Upper lobe of right lung (tissue), 1 donor: ENCODE data around the gene ZNF530. TPM values are rescaled to one million over a fixed set of nuclear protein-coding genes. Genes with fewer than 3 reads are reported as not detected.

Source experiments
- ATAC-seq: fragments of 200-7000 bp; cut with Tn5 transposase; one replicate; pipeline ENCODE4 v1.9.1; 2020; ENCODE audit warnings: mild to moderate bottlenecking, moderate library complexity
- DNase-seq: peaks from one replicate; pipeline ENCODE4 v3.0.0-alpha.2; 2020
- H3K27ac ChIP-seq: fragments of 200-600 bp; one replicate; pipeline ENCODE4 v1.8.0; 2022
- H3K27me3 ChIP-seq: fragments of 200-600 bp; one replicate; pipeline ENCODE4 v1.8.0; 2022; ENCODE audit warnings: mild to moderate bottlenecking
- H3K36me3 ChIP-seq: fragments of 200-600 bp; one replicate; pipeline ENCODE4 v1.8.0; 2022
- H3K4me1 ChIP-seq: fragments of 200-600 bp; one replicate; pipeline ENCODE4 v1.8.0; 2022
- H3K4me3 ChIP-seq: fragments of 200-600 bp; one replicate; pipeline ENCODE4 v1.8.0; 2022; ENCODE audit warnings: mild to moderate bottlenecking
- H3K9me3 ChIP-seq: fragments of 200-600 bp; one replicate; pipeline ENCODE4 v1.8.0; 2022
- CTCF ChIP-seq: fragments of 200-600 bp; IDR thresholded peaks from one replicate; pipeline ENCODE4 v1.8.0; 2022; ENCODE audit warnings: antibody characterized with exemption
- intact Hi-C: fragments of 100-400 bp; cut with DNase I; formaldehyde crosslinking; loops from one replicate; pipeline ENCODE4 v1.11.0; 2022
- total RNA-seq: library from RNA; stranded (reverse); fragmentation: NEBNext Ultra II Directional; extraction: Animal tissue kit (Norgen Biotek cat#: 25700); gene quantifications from one replicate; pipeline ENCODE4 v1.2.1, GENCODE V29; 2021
- donor health status: DM: no; HTN: yes; CAD: no; lungs with severe emphysema.

ZNF530 gene
- total RNA-seq, 1 donor from 2014 or later = 2.9 TPM

GRCh38 chr19:57615346-57615745, 15.7 kb downstream of the ZNF530 start:
- Histone ChIP-seq H3K27me3 (no peaks in the 10 kb centered on the region), H3K36me3 (peaks cover 32% of the 10 kb centered on the region), H3K9me3 (peaks cover 61% of the 10 kb centered on the region), H3K27ac (no peak overlapping the region), H3K4me3 (peak overlapping the region; percentile 100), H3K4me1 (no peaks in the 10 kb centered on the region)
- TF ChIP-seq CTCF = no peak
- no peak for DNase-seq
- no peak for ATAC-seq
- intact Hi-C loops = no loop called here

- no peak for ATAC-seq
- intact Hi-C loops = no loop called here
- H3K36me3 ChIP-seq = peaks cover 42% of the 10 kb centered on the region
- no peak for TF ChIP-seq CTCF
- H3K4me1 ChIP-seq = no peaks in the 10 kb centered on the region
- no peak overlapping the region for H3K4me3 ChIP-seq
- no peaks in the 10 kb centered on the region for H3K27me3 ChIP-seq
- no peak overlapping the region for H3K27ac ChIP-seq
- peaks cover 97% of the 10 kb centered on the region for H3K9me3 ChIP-seq
- no peak for DNase-seq
Observed at GRCh38 chr19:57620673-57621348, 21.1 kb downstream of the ZNF530 start.

- TF ChIP-seq CTCF = no peak
- Histone ChIP-seq H3K4me3 (no peak overlapping the region), H3K4me1 (no peaks in the 10 kb centered on the region), H3K9me3 (peaks cover 96% of the 10 kb centered on the region), H3K27me3 (no peaks in the 10 kb centered on the region), H3K27ac (no peak overlapping the region), H3K36me3 (peaks cover 30% of the 10 kb centered on the region)
- intact Hi-C loops = no loop called here
- no peak for DNase-seq
- ATAC-seq = no peak
Observed at GRCh38 chr19:57623091-57623490, 23.4 kb downstream of the ZNF530 start.

GRCh38 chr19:57632987-57633831, 33.5 kb downstream of the ZNF530 start, which contains the start of gene ZNF211:
Gene ZNF211, plus strand, starts transcription at chr19:57633168. Its CDS starts 179 bp downstream, at chr19:57633347.
- intact Hi-C loops = no loop called here
- DNase-seq (peak; percentile 94), ATAC-seq (peak; percentile 100)
- Histone ChIP-seq H3K4me3 (peak within 1 kb of the TSS; percentile 90), H3K27ac (peak within 1 kb of the TSS; percentile 81), H3K9me3 (peaks cover 33% of the 10 kb centered on the region), H3K4me1 (peaks cover 11% of the 10 kb centered on the region), H3K36me3 (peaks cover 7% of the 10 kb centered on the region), H3K27me3 (no peaks in the 10 kb centered on the region)
- no peak for TF ChIP-seq CTCF

GRCh38 chr19:57633832-57634131, 34.1 kb downstream of the ZNF530 start:
- ATAC-seq (no peak), DNase-seq (no peak)
- peak overlapping the region; percentile 90 for H3K4me3 ChIP-seq
- peaks cover 33% of the 10 kb centered on the region for H3K9me3 ChIP-seq
- peaks cover 11% of the 10 kb centered on the region for H3K4me1 ChIP-seq
- intact Hi-C loops = no loop called here
- TF ChIP-seq CTCF = no peak
- peaks cover 9% of the 10 kb centered on the region for H3K36me3 ChIP-seq
- no peak overlapping the region for H3K27ac ChIP-seq
- H3K27me3 ChIP-seq = no peaks in the 10 kb centered on the region
